Astrocyte of the cerebellum (primary cell): ENCODE results near the gene RBM8A.

ENCODE experiments used
- DNase-seq: peaks from one replicate; pipeline ENCODE4 v3.0.0-alpha.2; 2011; ENCODE audit warnings: low read depth
- H3K4me3 ChIP-seq: 2 replicates; pipeline ENCODE4 v1.5.1; 2011; ENCODE audit warnings: mild to moderate bottlenecking, low read depth, low read length, moderate library complexity
- in situ Hi-C: cut with HindIII; loops from 2 replicates; pipeline ENCODE4 v1.10.0; 2017; ENCODE audit warnings: low sequenced_read_pairs
- TF ChIP-seq, protein P1 (sequence below): IDR thresholded peaks from 2 replicates; pipeline ENCODE4 v1.5.1; 2012; ENCODE audit warnings: low read length, low read depth, moderate library complexity, mild to moderate bottlenecking; ENCODE audit errors: missing control alignments

Gene RBM8A

DNA sequence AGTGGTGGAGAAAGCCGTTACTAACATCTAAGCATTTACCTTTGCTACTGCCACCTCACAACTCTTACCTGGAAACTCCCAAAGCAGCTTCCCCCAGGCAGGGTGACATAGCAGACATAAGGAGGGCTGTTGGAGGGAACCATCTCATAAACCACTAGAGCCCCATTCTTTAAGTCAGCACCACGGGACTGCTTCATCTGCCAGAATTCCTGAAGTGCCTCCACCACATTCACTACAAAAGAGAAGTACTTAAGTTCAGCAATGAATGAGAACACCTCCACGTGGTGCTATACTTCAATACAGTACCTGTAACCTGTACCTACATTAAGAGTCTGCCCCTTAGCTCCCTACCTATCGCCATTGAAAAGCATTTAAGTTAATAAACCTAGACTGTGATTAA, 20.3 kb upstream of the RBM8A start:
- DNase-seq, result no peak
- TF ChIP-seq, protein P1, sequence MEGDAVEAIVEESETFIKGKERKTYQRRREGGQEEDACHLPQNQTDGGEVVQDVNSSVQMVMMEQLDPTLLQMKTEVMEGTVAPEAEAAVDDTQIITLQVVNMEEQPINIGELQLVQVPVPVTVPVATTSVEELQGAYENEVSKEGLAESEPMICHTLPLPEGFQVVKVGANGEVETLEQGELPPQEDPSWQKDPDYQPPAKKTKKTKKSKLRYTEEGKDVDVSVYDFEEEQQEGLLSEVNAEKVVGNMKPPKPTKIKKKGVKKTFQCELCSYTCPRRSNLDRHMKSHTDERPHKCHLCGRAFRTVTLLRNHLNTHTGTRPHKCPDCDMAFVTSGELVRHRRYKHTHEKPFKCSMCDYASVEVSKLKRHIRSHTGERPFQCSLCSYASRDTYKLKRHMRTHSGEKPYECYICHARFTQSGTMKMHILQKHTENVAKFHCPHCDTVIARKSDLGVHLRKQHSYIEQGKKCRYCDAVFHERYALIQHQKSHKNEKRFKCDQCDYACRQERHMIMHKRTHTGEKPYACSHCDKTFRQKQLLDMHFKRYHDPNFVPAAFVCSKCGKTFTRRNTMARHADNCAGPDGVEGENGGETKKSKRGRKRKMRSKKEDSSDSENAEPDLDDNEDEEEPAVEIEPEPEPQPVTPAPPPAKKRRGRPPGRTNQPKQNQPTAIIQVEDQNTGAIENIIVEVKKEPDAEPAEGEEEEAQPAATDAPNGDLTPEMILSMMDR, result no peak
- in situ Hi-C loops, result no loop called here
- H3K4me3 ChIP-seq, result no peak overlapping the region

GRCh38 chr1:145946477-145946986, 19.2 kb upstream of the RBM8A start:
- no peak for DNase-seq
- no peak overlapping the region for H3K4me3 ChIP-seq
- TF ChIP-seq, protein P1, result no peak
- in situ Hi-C loops, result no loop called here

GRCh38 chr1:145944532-145944931, 17.2 kb upstream of the RBM8A start:
- TF ChIP-seq, protein P1, result no peak
- DNase-seq, result no peak
- in situ Hi-C loops, result no loop called here
- no peak overlapping the region for H3K4me3 ChIP-seq

DNA sequence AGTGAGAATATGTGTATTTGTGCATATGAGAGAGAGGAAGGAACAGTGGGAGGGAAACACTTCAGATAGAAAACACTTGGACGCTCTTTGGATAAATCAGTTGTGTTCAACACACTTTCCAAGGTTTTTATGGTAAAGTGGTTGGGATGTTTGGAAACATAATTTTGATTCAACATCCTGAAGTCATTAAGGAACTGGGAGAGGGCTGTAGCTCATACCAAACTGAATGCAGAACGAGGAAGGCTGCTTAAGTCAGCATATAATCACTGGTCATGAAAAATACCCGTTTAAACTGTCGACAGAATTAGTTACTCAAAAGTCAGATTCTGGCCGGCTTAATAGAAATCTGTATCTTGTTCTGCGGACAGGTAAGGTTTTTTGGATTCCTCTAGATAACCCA, 15.6 kb upstream of the RBM8A start:
- no peak for DNase-seq
- no peak overlapping the region for H3K4me3 ChIP-seq
- TF ChIP-seq, protein P1, result no peak
- in situ Hi-C loops, result no loop called here

- no peak for DNase-seq
- TF ChIP-seq, protein P1, result no peak
- in situ Hi-C loops, result no loop called here
- H3K4me3 ChIP-seq, result no peak overlapping the region
Measured at GRCh38 chr1:145942405-145942804, 15.1 kb upstream of the RBM8A start.

DNA sequence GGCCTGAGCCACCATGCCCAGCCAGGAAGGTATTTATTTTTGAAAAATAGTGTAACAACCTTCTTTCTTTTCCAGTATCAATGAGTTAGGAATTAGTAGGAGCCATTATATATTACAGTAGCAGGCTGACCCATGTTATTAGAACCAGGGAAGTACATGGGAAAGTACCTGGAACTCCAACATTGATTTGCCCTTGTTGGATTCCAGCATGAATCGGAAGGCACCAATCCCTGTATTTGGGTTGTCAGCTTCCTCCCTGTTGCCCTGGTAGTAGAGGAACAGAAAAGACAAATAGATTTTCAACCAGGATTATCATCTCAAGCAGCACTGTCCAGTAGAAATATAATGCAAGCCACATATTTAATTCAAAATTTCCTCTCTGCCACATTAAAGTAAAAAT, 10.2 kb upstream of the RBM8A start:
- TF ChIP-seq, protein P1, result no peak
- in situ Hi-C loops, result no loop called here
- no peak overlapping the region for H3K4me3 ChIP-seq
- DNase-seq, result no peak

GRCh38 chr1:145936247-145936646, 9.0 kb upstream of the RBM8A start:
- DNase-seq, result no peak
- TF ChIP-seq, protein P1, result no peak
- in situ Hi-C loops, result no loop called here
- H3K4me3 ChIP-seq, result no peak overlapping the region
